MCF 10A (cell line): ENCODE measurements around the gene MIA2. TPM values are rescaled to one million over a fixed set of nuclear protein-coding genes. Genes with fewer than 3 reads are reported as not detected.
A peak's percentile ranks its signal among the peaks of the same experiment; 100 is the strongest.
"Not testable (repeated sequence)": the region's sequence is repeated elsewhere in the genome, so short reads cannot be mapped to it uniquely, and the experiment has no call there.

Experiments
- BruUV-seq: library from RNA; stranded (reverse); fragments of 400-500 nt; replicated peaks from 2 replicates; lab custom pipeline; 2021; lab: Mats Ljungman, UMichigan
- CTCF ChIA-PET: fragments of 300-600 bp; sonication (Branson Sonifier 250); formaldehyde crosslinking; extraction: SDS; loops from one replicate; lab custom pipeline; 2021; ENCODE audit warnings: antibody characterized with exemption, inconsistent platforms; lab: Yijun Ruan, JAX
- POLR2A ChIA-PET: fragments of 300-600, 350-650 bp; sonication (Branson Sonifier 250); formaldehyde crosslinking; extraction: SDS; loops from one replicate; lab custom pipeline; 2020; ENCODE audit warnings: antibody characterized with exemption, inconsistent platforms; lab: Yijun Ruan, JAX
- DNase-seq: peaks from one replicate; pipeline ENCODE4 v3.0.0-alpha.2; 2018; ENCODE audit not compliant: unreplicated experiment
- H3K27ac Mint-ChIP-seq: one replicate; pipeline ENCODE4 v1.8.0; 2022; ENCODE audit warnings: mild to moderate bottlenecking, low read depth, mixed read lengths; ENCODE audit not compliant: unreplicated experiment
- H3K27me3 Mint-ChIP-seq: one replicate; pipeline ENCODE4 v1.8.0; 2022; ENCODE audit warnings: mixed read lengths; ENCODE audit not compliant: insufficient read depth, unreplicated experiment
- H3K36me3 Mint-ChIP-seq: one replicate; pipeline ENCODE4 v1.8.0; 2022; ENCODE audit warnings: mild to moderate bottlenecking, moderate library complexity, mixed read lengths; ENCODE audit not compliant: insufficient read depth, unreplicated experiment
- H3K4me1 Mint-ChIP-seq: one replicate; pipeline ENCODE4 v1.8.0; 2022; ENCODE audit warnings: mixed read lengths; ENCODE audit not compliant: insufficient read depth, unreplicated experiment
- H3K4me3 Mint-ChIP-seq: one replicate; pipeline ENCODE4 v1.8.0; 2022; ENCODE audit warnings: mild to moderate bottlenecking, moderate library complexity, mixed read lengths; ENCODE audit not compliant: unreplicated experiment
- H3K9me3 Mint-ChIP-seq: one replicate; pipeline ENCODE4 v1.8.0; 2022; ENCODE audit warnings: mixed read lengths; ENCODE audit not compliant: unreplicated experiment
- intact Hi-C: fragments of 100-400 bp; cut with micrococcal nuclease; formaldehyde crosslinking; loops from 2 replicates; pipeline ENCODE4 v1.14.1; 2022
- total RNA-seq: library from RNA; stranded (reverse); gene quantifications from 2 replicates; pipeline ENCODE4 v1.2.3, GENCODE V29; 2022
- TF ChIP-seq, protein P1 (sequence below): fragments of 200-600 bp; IDR thresholded peaks from one replicate; pipeline ENCODE4 v1.8.0; 2022; ENCODE audit warnings: antibody characterized with exemption, mild to moderate bottlenecking; ENCODE audit not compliant: unreplicated experiment

Gene MIA2
- total RNA-seq, 1 experiment from 2014 or later, result 63.2 TPM

- Mint-ChIP-seq H3K27me3 (no peaks in the 10 kb centered on the region), H3K9me3 (no peaks in the 10 kb centered on the region), H3K36me3 (no peaks in the 10 kb centered on the region), H3K4me3 (peak overlapping the region; percentile 7), H3K4me1 (peaks cover 12% of the 10 kb centered on the region), H3K27ac (peak overlapping the region; percentile 92)
- intact Hi-C loops, result loop anchor here (5.0 kb wide), 1 partner anchor 135 kb away; no protein-coding TSS in a partner anchor
- no TSS peak for BruUV-seq
- CTCF ChIA-PET, result interaction anchor here (0.6 to 2.4 kb wide), 5 partner anchors 9 to 673 kb away, joined by 3 to 13 read pairs (median 4); no protein-coding TSS in a partner anchor
- TF ChIP-seq, protein P1, sequence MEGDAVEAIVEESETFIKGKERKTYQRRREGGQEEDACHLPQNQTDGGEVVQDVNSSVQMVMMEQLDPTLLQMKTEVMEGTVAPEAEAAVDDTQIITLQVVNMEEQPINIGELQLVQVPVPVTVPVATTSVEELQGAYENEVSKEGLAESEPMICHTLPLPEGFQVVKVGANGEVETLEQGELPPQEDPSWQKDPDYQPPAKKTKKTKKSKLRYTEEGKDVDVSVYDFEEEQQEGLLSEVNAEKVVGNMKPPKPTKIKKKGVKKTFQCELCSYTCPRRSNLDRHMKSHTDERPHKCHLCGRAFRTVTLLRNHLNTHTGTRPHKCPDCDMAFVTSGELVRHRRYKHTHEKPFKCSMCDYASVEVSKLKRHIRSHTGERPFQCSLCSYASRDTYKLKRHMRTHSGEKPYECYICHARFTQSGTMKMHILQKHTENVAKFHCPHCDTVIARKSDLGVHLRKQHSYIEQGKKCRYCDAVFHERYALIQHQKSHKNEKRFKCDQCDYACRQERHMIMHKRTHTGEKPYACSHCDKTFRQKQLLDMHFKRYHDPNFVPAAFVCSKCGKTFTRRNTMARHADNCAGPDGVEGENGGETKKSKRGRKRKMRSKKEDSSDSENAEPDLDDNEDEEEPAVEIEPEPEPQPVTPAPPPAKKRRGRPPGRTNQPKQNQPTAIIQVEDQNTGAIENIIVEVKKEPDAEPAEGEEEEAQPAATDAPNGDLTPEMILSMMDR, result no peak
- DNase-seq, result peak; percentile 57
- POLR2A ChIA-PET, result interaction anchor here (0.6 to 1.5 kb wide), 6 partner anchors 33 to 200 kb away, joined by 3 to 6 read pairs (median 3); partner anchors contain the start of genes FBXO33 and TRAPPC6B
These were observed 930 bp upstream of the MIA2 start for GRCh38 chr14:39232554-39233415.

- not testable (repeated sequence) for H3K9me3 Mint-ChIP-seq, DNase-seq, H3K27me3 Mint-ChIP-seq, H3K36me3 Mint-ChIP-seq, BruUV-seq, H3K27ac Mint-ChIP-seq, H3K4me3 Mint-ChIP-seq
- peaks cover 12% of the 10 kb centered on the region for H3K4me1 Mint-ChIP-seq
- POLR2A ChIA-PET, result interaction anchor here (1.0 to 1.2 kb wide), 3 partner anchors 8 to 30 kb away, joined by 3 to 5 read pairs (median 3); no protein-coding TSS in a partner anchor
- CTCF ChIA-PET, result interaction anchor here (0.6 kb wide), 1 partner anchor 1079 kb away, joined by 3 read pairs; no protein-coding TSS in a partner anchor
- intact Hi-C loops, result loop anchor here (5.0 kb wide), 1 partner anchor 132 kb away; no protein-coding TSS in a partner anchor
These were observed 1.3 kb downstream of the MIA2 start for GRCh38 chr14:39234986-39235385.

GRCh38 chr14:39235466-39235865 lies 1.8 kb downstream of the MIA2 start:
- POLR2A ChIA-PET, result interaction anchor here (1.0 to 1.2 kb wide), 2 partner anchors 8 to 9 kb away, joined by 3 read pairs; no protein-coding TSS in a partner anchor
- H3K27ac Mint-ChIP-seq, H3K4me3 Mint-ChIP-seq, intact Hi-C loops, CTCF ChIA-PET, H3K36me3 Mint-ChIP-seq, H3K9me3 Mint-ChIP-seq, BruUV-seq, H3K27me3 Mint-ChIP-seq, DNase-seq: not testable (repeated sequence)
- H3K4me1 Mint-ChIP-seq, result peaks cover 10% of the 10 kb centered on the region

GRCh38 chr14:39240769-39241168 lies 7.1 kb downstream of the MIA2 start:
- BruUV-seq, result no TSS peak
- Mint-ChIP-seq H3K4me1 (no peaks in the 10 kb centered on the region), H3K27ac (no peak overlapping the region), H3K4me3 (no peak overlapping the region), H3K36me3 (no peaks in the 10 kb centered on the region), H3K9me3 (no peaks in the 10 kb centered on the region), H3K27me3 (no peaks in the 10 kb centered on the region)
- POLR2A ChIA-PET, result interaction anchor here (1.2 kb wide), 1 partner anchor 63 kb away, joined by 3 read pairs; no protein-coding TSS in a partner anchor
- CTCF ChIA-PET, result interaction anchor here (1.0 kb wide), 1 partner anchor 8 kb away, joined by 4 read pairs; no protein-coding TSS in a partner anchor
- DNase-seq, result no peak
- intact Hi-C loops, result no loop called here
- TF ChIP-seq, protein P1, result no peak
